ENCODE measurements around the gene LCN9. TPM values are rescaled to one million over a fixed set of nuclear protein-coding genes. Genes with fewer than 3 reads are reported as not detected.

Gene LCN9
- total RNA-seq, 1 donor from 2014 or later: 2.4 TPM

GRCh38 chr9:135716045-135716444 lies 52.9 kb downstream of the LCN9 start:
- no peaks in the 10 kb centered on the region for H3K36me3 ChIP-seq

More at GRCh38 chr9:135716045-135716444, 52.9 kb downstream of the LCN9 start:
- Histone ChIP-seq H4K20me1 (ENCODE audit: low read depth) (peaks cover 27% of the 10 kb centered on the region), H3K4me1 (no peaks in the 10 kb centered on the region), H3K4me2 (no peak overlapping the region), H3K9me3 (ENCODE audit: low read depth) (no peaks in the 10 kb centered on the region), H3K27me3 (peaks cover 47% of the 10 kb centered on the region), H3K9ac (no peak overlapping the region), H3F3A (ENCODE audit: low read depth) (no peaks in the 10 kb centered on the region), H2AFZ (replicated peaks) (no peak overlapping the region), H3K79me2 (ENCODE audit: low read depth) (no peaks in the 10 kb centered on the region), H3K27ac (no peak overlapping the region), H3K4me3 (no peak overlapping the region)
- H3K4me3 Mint-ChIP-seq: no peak overlapping the region
- H3K27me3 Mint-ChIP-seq (ENCODE audit: insufficient read depth, low read depth): peaks cover 36% of the 10 kb centered on the region
- no peaks in the 10 kb centered on the region for H3K4me1 Mint-ChIP-seq
- TF ChIP-seq CTCF (IDR thresholded peaks at IDR 0.05): no peak
- TF ChIP-seq EZH2phosphoT487 (IDR thresholded peaks at IDR 0.05): no peak
- no peak for TF ChIP-seq EZH2 (IDR thresholded peaks at IDR 0.05)
- no peaks in the 10 kb centered on the region for H3K9me3 Mint-ChIP-seq
- no peak for DNase-seq (ENCODE audit: low spot score)
- H3K27ac Mint-ChIP-seq: no peak overlapping the region
- no peaks in the 10 kb centered on the region for H3K36me3 Mint-ChIP-seq

Other genes starting within 250 kb of the LCN9 start
- 23.0 and 48.7 TPM in 2 replicates for gene PPP1R26, start 183.5 kb upstream of the LCN9 start, total RNA-seq (ENCODE audit: low replicate concordance)
- 23.4 and 43.4 TPM in 2 replicates for gene MRPS2, start 162.6 kb upstream of the LCN9 start, total RNA-seq (ENCODE audit: low replicate concordance)
- gene LCN1, start 141.9 kb upstream of the LCN9 start, total RNA-seq (ENCODE audit: low replicate concordance): not detected in 2 replicates
- not detected in 2 replicates for gene OBP2A, start 117.2 kb upstream of the LCN9 start, total RNA-seq (ENCODE audit: low replicate concordance)
- gene PAEP, start 101.6 kb upstream of the LCN9 start, total RNA-seq (ENCODE audit: low replicate concordance): not detected in 2 replicates
- gene GLT6D1, start 23.8 kb upstream of the LCN9 start, total RNA-seq (ENCODE audit: low replicate concordance): 0.12 and 0.80 TPM in 2 replicates
- gene SOHLH1, start 36.2 kb downstream of the LCN9 start, total RNA-seq (ENCODE audit: low replicate concordance): not detected in 2 replicates
- not detected in 2 replicates for gene KCNT1, start 38.9 kb downstream of the LCN9 start, total RNA-seq (ENCODE audit: low replicate concordance)
- gene CAMSAP1, start 244.2 kb downstream of the LCN9 start, total RNA-seq (ENCODE audit: low replicate concordance): 39.3 and 44.9 TPM in 2 replicates

Measured in neural progenitor cell (in vitro differentiated cells).